MCF 10A (cell line): ENCODE measurements around the gene TTC23. TPM values are rescaled to one million over a fixed set of nuclear protein-coding genes. Genes with fewer than 3 reads are reported as not detected.

Experiments used
- BruUV-seq: library from RNA; stranded (reverse); fragments of 400-500 nt; replicated peaks from 2 replicates; lab custom pipeline; 2021; lab: Mats Ljungman, UMichigan
- CTCF ChIA-PET: fragments of 300-600 bp; sonication (Branson Sonifier 250); formaldehyde crosslinking; extraction: SDS; loops from one replicate; lab custom pipeline; 2021; ENCODE audit warnings: antibody characterized with exemption, inconsistent platforms; lab: Yijun Ruan, JAX
- POLR2A ChIA-PET: fragments of 300-600, 350-650 bp; sonication (Branson Sonifier 250); formaldehyde crosslinking; extraction: SDS; loops from one replicate; lab custom pipeline; 2020; ENCODE audit warnings: antibody characterized with exemption, inconsistent platforms; lab: Yijun Ruan, JAX
- DNase-seq: peaks from one replicate; pipeline ENCODE4 v3.0.0-alpha.2; 2018; ENCODE audit not compliant: unreplicated experiment
- H3K27ac Mint-ChIP-seq: one replicate; pipeline ENCODE4 v1.8.0; 2022; ENCODE audit warnings: mild to moderate bottlenecking, low read depth, mixed read lengths; ENCODE audit not compliant: unreplicated experiment
- H3K27me3 Mint-ChIP-seq: one replicate; pipeline ENCODE4 v1.8.0; 2022; ENCODE audit warnings: mixed read lengths; ENCODE audit not compliant: insufficient read depth, unreplicated experiment
- H3K36me3 Mint-ChIP-seq: one replicate; pipeline ENCODE4 v1.8.0; 2022; ENCODE audit warnings: mild to moderate bottlenecking, moderate library complexity, mixed read lengths; ENCODE audit not compliant: insufficient read depth, unreplicated experiment
- H3K4me1 Mint-ChIP-seq: one replicate; pipeline ENCODE4 v1.8.0; 2022; ENCODE audit warnings: mixed read lengths; ENCODE audit not compliant: insufficient read depth, unreplicated experiment
- H3K4me3 Mint-ChIP-seq: one replicate; pipeline ENCODE4 v1.8.0; 2022; ENCODE audit warnings: mild to moderate bottlenecking, moderate library complexity, mixed read lengths; ENCODE audit not compliant: unreplicated experiment
- H3K9me3 Mint-ChIP-seq: one replicate; pipeline ENCODE4 v1.8.0; 2022; ENCODE audit warnings: mixed read lengths; ENCODE audit not compliant: unreplicated experiment
- CTCF ChIP-seq: fragments of 200-600 bp; IDR thresholded peaks from one replicate; pipeline ENCODE4 v1.8.0; 2022; ENCODE audit warnings: antibody characterized with exemption, mild to moderate bottlenecking; ENCODE audit not compliant: unreplicated experiment
- intact Hi-C: fragments of 100-400 bp; cut with micrococcal nuclease; formaldehyde crosslinking; loops from 2 replicates; pipeline ENCODE4 v1.14.1; 2022
- total RNA-seq: library from RNA; stranded (reverse); gene quantifications from 2 replicates; pipeline ENCODE4 v1.2.3, GENCODE V29; 2022

Gene TTC23
- total RNA-seq, 1 experiment from 2014 or later: 15.1 TPM

GRCh38 chr15:99102332-99103235, 146.8 kb downstream of the TTC23 start:
- Mint-ChIP-seq H3K27me3 (no peaks in the 10 kb centered on the region), H3K36me3 (no peaks in the 10 kb centered on the region), H3K4me1 (peaks cover 6% of the 10 kb centered on the region), H3K27ac (no peak overlapping the region), H3K9me3 (no peaks in the 10 kb centered on the region), H3K4me3 (no peak overlapping the region)
- intact Hi-C loops: no loop called here
- BruUV-seq: no TSS peak
- CTCF ChIA-PET: interaction anchor here (0.6 to 9.1 kb wide), 9 partner anchors 8 to 563 kb away, joined by 3 to 162 read pairs (median 5); no protein-coding TSS in a partner anchor
- POLR2A ChIA-PET: interaction anchor here (0.7 kb wide), 1 partner anchor 21 kb away, joined by 3 read pairs; no protein-coding TSS in a partner anchor
- TF ChIP-seq CTCF: no peak
- no peak for DNase-seq

- H3K4me1 Mint-ChIP-seq: peaks cover under 1% of the 10 kb centered on the region
- H3K9me3 Mint-ChIP-seq: no peaks in the 10 kb centered on the region
- BruUV-seq: no TSS peak
- ChIA-PET POLR2A (interaction anchor here (0.9 to 1.2 kb wide), 2 partner anchors 9 to 112 kb away, joined by 3 to 4 read pairs; no protein-coding TSS in a partner anchor), CTCF (interaction anchor here (0.5 to 9.1 kb wide), 23 partner anchors 9 to 672 kb away, joined by 3 to 162 read pairs (median 4); no protein-coding TSS in a partner anchor)
- intact Hi-C loops: no loop called here
- no peaks in the 10 kb centered on the region for H3K27me3 Mint-ChIP-seq
- no peak overlapping the region for H3K27ac Mint-ChIP-seq
- DNase-seq: no peak
- H3K4me3 Mint-ChIP-seq: no peak overlapping the region
- no peak for TF ChIP-seq CTCF
- no peaks in the 10 kb centered on the region for H3K36me3 Mint-ChIP-seq
Observed at GRCh38 chr15:99101501-99101900, 147.9 kb downstream of the TTC23 start.

GRCh38 chr15:99100245-99101173, 148.9 kb downstream of the TTC23 start:
- H3K4me3 Mint-ChIP-seq: peak overlapping the region; percentile 39
- ChIA-PET POLR2A (interaction anchor here (0.7 to 1.2 kb wide), 4 partner anchors 10 to 609 kb away, joined by 3 to 5 read pairs (median 4); partner anchors contain the start of gene LRRC28), CTCF (interaction anchor here (0.5 to 9.1 kb wide), 30 partner anchors 10 to 1923 kb away, joined by 3 to 162 read pairs (median 4); no protein-coding TSS in a partner anchor)
- H3K27me3 Mint-ChIP-seq: no peaks in the 10 kb centered on the region
- peak; percentile 71 for DNase-seq
- no peaks in the 10 kb centered on the region for H3K4me1 Mint-ChIP-seq
- intact Hi-C loops: loop anchor here (1.0 kb wide), 1 partner anchor 113 kb away; no protein-coding TSS in a partner anchor
- BruUV-seq: no TSS peak
- H3K36me3 Mint-ChIP-seq: no peaks in the 10 kb centered on the region
- no peak overlapping the region for H3K27ac Mint-ChIP-seq
- H3K9me3 Mint-ChIP-seq: no peaks in the 10 kb centered on the region
- TF ChIP-seq CTCF: peak; percentile 83
